ENCODE measurements around the gene ARHGAP35. TPM values are rescaled to one million over a fixed set of nuclear protein-coding genes. Genes with fewer than 3 reads are reported as not detected.

The ARHGAP35 gene
- total and polyA plus RNA-seq, 2 donors (not counting 3 experiments of a cell fraction or from before 2014, with no cell fraction given), result 25.7 to 51.3 TPM

DNA sequence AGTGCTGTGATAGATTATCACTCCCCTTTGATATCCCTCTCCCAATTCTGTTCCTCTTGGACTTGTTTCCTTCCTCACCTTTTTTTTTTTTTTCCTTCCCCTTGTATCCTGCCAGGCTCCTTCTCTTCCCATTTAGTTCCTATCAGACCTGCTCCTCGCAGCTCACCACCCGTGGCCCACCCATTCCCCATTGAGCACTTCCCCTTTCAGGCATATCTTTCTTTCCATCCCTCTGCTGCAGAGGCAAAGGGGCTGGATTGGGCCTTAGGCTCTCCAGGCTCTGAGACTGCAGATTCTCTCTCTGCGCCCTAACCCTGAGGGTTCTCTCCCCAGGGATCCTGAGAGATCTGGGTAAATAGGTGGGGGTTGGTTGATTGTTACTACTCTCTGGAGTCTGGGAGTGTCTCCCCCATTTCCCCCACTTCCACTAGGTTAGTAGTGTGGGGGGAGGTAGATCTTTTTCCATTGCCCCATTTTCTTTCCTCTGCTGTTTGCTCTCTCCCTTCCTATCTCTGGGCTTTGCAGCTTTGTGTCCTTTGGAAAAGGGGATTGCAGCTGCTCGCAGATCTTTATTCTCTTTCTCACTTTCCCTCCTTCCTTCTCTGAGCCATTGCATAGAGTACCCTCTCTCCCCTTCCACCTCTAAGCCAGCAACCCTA is 2.3 kb downstream of the ARHGAP35 start:
- dilution Hi-C loops (cut with MboI; ENCODE audit: extremely low pct_ligation_motif_present, low sequenced_read_pairs), result no loop called here
- Histone ChIP-seq H4K20me1 (replicated peaks; ENCODE audit: control insufficient read depth, extremely low read depth, insufficient read depth, low read length) (no peaks in the 10 kb centered on the region), H3K27me3 (ENCODE audit: control insufficient read depth in 2 of 2, insufficient read depth in 2 of 2, low read length in 2 of 2) (no peaks in the 10 kb centered on the region), H3K27ac (ENCODE audit: insufficient read depth, low read depth, low read length) (no peak overlapping the region), H3K4me1 (ENCODE audit: control insufficient read depth, extremely low read depth, insufficient read depth, low read length) (peaks cover 44% of the 10 kb centered on the region), H3K4me2 (ENCODE audit: insufficient read depth, low read length) (peak overlapping the region; percentile 64), H3K9me3 (replicated peaks; ENCODE audit: control insufficient read depth, insufficient read depth, low read length) (no peaks in the 10 kb centered on the region), H3K4me3 (replicated peaks in 1 of 3; ENCODE audit: insufficient read depth in 1 of 3, low read depth in 1 of 3, low read length in 3 of 3) (peak overlapping the region in 1 of 3 experiments; percentile 78), H2AFZ (ENCODE audit: low read depth, low read length) (no peak overlapping the region), H3K9ac (replicated peaks; ENCODE audit: extremely low read depth, insufficient read depth, low read length) (no peak overlapping the region), H3K9me1 (replicated peaks; ENCODE audit: control insufficient read depth, extremely low read depth, insufficient read depth, low read length) (no peaks in the 10 kb centered on the region), H3K36me3 (ENCODE audit: control insufficient read depth in 2 of 2, extremely low read depth in 1 of 2, insufficient read depth in 2 of 2, low read length in 2 of 2) (no peaks in the 10 kb centered on the region), H3K79me2 (ENCODE audit: control insufficient read depth, insufficient read depth, low read length) (peaks cover 67% of the 10 kb centered on the region)
- CTCF ChIA-PET, result interaction anchor here (0.8 to 3.8 kb wide), 7 partner anchors 10 to 150 kb away, joined by 3 to 33 read pairs (median 4); no protein-coding TSS in a partner anchor
- intact Hi-C loops (cut with micrococcal nuclease), result loop anchor here (2.0 to 5.0 kb wide), 3 partner anchors 42 to 269 kb away; partner anchors contain the start of genes SAE1 and ZC3H4
- no peak for FAIRE-seq
- BruUV-seq (replicated peaks), result TSS peak; percentile 13
- POLR2A ChIA-PET, result interaction anchor here (0.6 kb wide), 1 partner anchor 1858 kb away, joined by 3 read pairs; no protein-coding TSS in a partner anchor
- no peak for DNase-seq (ENCODE audit: low read depth, low spot score)
- TF ChIP-seq GATA2 (IDR thresholded peaks at IDR 0.05; ENCODE audit: insufficient read depth, insufficient read length, low read depth, low read length), result no peak
- TF ChIP-seq MAX (IDR thresholded peaks at IDR 0.05; ENCODE audit: insufficient read depth, insufficient read length), result no peak
- no peak for TF ChIP-seq JUN (IDR thresholded peaks at IDR 0.05; ENCODE audit: borderline replicate concordance, insufficient read depth, insufficient read length, low read depth)
- no peak for TF ChIP-seq MYC (IDR thresholded peaks at IDR 0.05; ENCODE audit: low read depth, low read length)
- no peak for TF ChIP-seq POLR2AphosphoS5 (IDR thresholded peaks at IDR 0.05; ENCODE audit: insufficient read depth, low read depth, low read length)
- TF ChIP-seq POLR2A (IDR thresholded peaks at IDR 0.05; ENCODE audit: low read depth, low read length), result no peak
- TF ChIP-seq EZH2 (IDR thresholded peaks at IDR 0.05; ENCODE audit: borderline replicate concordance, low read depth, low read length, severe bottlenecking), result no peak
- no peak for TF ChIP-seq FOS (IDR thresholded peaks at IDR 0.05; ENCODE audit: borderline replicate concordance, insufficient read depth, low read length)
- TF ChIP-seq CTCF (IDR thresholded peaks at IDR 0.05; ENCODE audit: extremely low read depth in 1 of 2, insufficient read depth in 1 of 2, low read depth in 1 of 2, low read length in 2 of 2), result no peak
